Measurements from ENCODE around the gene USP44. TPM values are rescaled to one million over a fixed set of nuclear protein-coding genes. Genes with fewer than 3 reads are reported as not detected.

USP44 gene
- total RNA-seq, 1 donor, result 0.36 TPM

- Histone ChIP-seq H3K4me2 (ENCODE audit: insufficient read depth, low read length) (peak overlapping the region; percentile 61), H3K27ac (ENCODE audit: low read depth, low read length) (no peak overlapping the region), H4K20me1 (ENCODE audit: insufficient read depth, low read length) (no peaks in the 10 kb centered on the region), H3K4me3 (ENCODE audit: insufficient read depth, low read length) (peak overlapping the region; percentile 59), H3K36me3 (ENCODE audit: insufficient read depth, low read length) (no peaks in the 10 kb centered on the region), H3K9me3 (ENCODE audit: low read depth, low read length) (peaks cover 7% of the 10 kb centered on the region), H3K4me1 (ENCODE audit: insufficient read depth, low read length) (no peaks in the 10 kb centered on the region), H2AFZ (ENCODE audit: low read length) (peak overlapping the region; percentile 62), H3K79me2 (ENCODE audit: insufficient read depth, low read length) (no peaks in the 10 kb centered on the region), H3K27me3 (ENCODE audit: insufficient read depth, low read length) (peaks cover 72% of the 10 kb centered on the region)
- DNase-seq (ENCODE audit: insufficient read length, low spot score, missing footprints), result peak; percentile 58
- TF ChIP-seq, protein P1, sequence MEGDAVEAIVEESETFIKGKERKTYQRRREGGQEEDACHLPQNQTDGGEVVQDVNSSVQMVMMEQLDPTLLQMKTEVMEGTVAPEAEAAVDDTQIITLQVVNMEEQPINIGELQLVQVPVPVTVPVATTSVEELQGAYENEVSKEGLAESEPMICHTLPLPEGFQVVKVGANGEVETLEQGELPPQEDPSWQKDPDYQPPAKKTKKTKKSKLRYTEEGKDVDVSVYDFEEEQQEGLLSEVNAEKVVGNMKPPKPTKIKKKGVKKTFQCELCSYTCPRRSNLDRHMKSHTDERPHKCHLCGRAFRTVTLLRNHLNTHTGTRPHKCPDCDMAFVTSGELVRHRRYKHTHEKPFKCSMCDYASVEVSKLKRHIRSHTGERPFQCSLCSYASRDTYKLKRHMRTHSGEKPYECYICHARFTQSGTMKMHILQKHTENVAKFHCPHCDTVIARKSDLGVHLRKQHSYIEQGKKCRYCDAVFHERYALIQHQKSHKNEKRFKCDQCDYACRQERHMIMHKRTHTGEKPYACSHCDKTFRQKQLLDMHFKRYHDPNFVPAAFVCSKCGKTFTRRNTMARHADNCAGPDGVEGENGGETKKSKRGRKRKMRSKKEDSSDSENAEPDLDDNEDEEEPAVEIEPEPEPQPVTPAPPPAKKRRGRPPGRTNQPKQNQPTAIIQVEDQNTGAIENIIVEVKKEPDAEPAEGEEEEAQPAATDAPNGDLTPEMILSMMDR (IDR thresholded peaks at IDR 0.05; ENCODE audit: extremely low read depth, low read depth, low read length), result no peak
Observed at GRCh38 chr12:95548539-95549391, 2.5 kb downstream of the USP44 start.

DNA sequence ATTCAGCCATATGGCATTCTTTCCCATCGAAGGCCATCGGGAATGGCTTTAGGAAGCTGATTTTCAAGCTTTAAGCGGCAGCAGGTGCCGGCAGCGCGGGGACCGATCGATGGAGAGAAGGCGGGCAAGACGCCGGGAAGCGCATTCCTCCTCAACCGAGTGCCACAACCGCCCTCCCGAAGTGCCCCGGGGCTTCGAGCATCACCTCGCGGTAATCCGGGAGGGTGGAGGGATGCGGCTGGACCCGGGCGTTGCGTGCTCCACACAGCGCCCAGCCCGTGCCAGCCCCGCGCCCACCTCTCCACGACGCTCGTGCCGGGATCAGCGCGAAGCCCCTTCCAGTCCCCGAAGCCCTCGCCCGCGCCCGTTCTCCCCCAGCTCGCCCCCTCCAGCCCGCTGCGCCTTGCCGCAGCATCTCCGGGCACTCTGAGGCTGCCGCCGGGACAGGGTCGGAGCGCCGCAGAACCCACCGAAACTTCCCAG, 3.2 kb downstream of the USP44 start:
- Histone ChIP-seq H3K27me3 (ENCODE audit: insufficient read depth, low read length) (peaks cover 67% of the 10 kb centered on the region), H3K36me3 (ENCODE audit: insufficient read depth, low read length) (no peaks in the 10 kb centered on the region), H3K4me1 (ENCODE audit: insufficient read depth, low read length) (no peaks in the 10 kb centered on the region), H4K20me1 (ENCODE audit: insufficient read depth, low read length) (no peaks in the 10 kb centered on the region), H3K27ac (ENCODE audit: low read depth, low read length) (no peak overlapping the region), H3K4me2 (ENCODE audit: insufficient read depth, low read length) (peak overlapping the region; percentile 61), H3K79me2 (ENCODE audit: insufficient read depth, low read length) (no peaks in the 10 kb centered on the region), H2AFZ (ENCODE audit: low read length) (peak overlapping the region; percentile 71), H3K9me3 (ENCODE audit: low read depth, low read length) (peaks cover 7% of the 10 kb centered on the region), H3K4me3 (ENCODE audit: insufficient read depth, low read length) (peak overlapping the region; percentile 59)
- TF ChIP-seq, protein P1 (IDR thresholded peaks at IDR 0.05; ENCODE audit: extremely low read depth, low read depth, low read length), result no peak
- DNase-seq (ENCODE audit: insufficient read length, low spot score, missing footprints), result peak; percentile 82

- Histone ChIP-seq H3K9me3 (ENCODE audit: low read depth, low read length) (peaks cover 7% of the 10 kb centered on the region), H3K36me3 (ENCODE audit: insufficient read depth, low read length) (no peaks in the 10 kb centered on the region), H3K79me2 (ENCODE audit: insufficient read depth, low read length) (no peaks in the 10 kb centered on the region), H4K20me1 (ENCODE audit: insufficient read depth, low read length) (no peaks in the 10 kb centered on the region), H2AFZ (ENCODE audit: low read length) (peak overlapping the region; percentile 71), H3K27me3 (ENCODE audit: insufficient read depth, low read length) (peaks cover 67% of the 10 kb centered on the region), H3K27ac (ENCODE audit: low read depth, low read length) (no peak overlapping the region), H3K4me1 (ENCODE audit: insufficient read depth, low read length) (no peaks in the 10 kb centered on the region), H3K4me2 (ENCODE audit: insufficient read depth, low read length) (peak overlapping the region; percentile 61), H3K4me3 (ENCODE audit: insufficient read depth, low read length) (peak overlapping the region; percentile 59)
- TF ChIP-seq, protein P1 (IDR thresholded peaks at IDR 0.05; ENCODE audit: extremely low read depth, low read depth, low read length), result no peak
- no peak for DNase-seq (ENCODE audit: insufficient read length, low spot score, missing footprints)
Observed at GRCh38 chr12:95547522-95548055, 3.7 kb downstream of the USP44 start.

GRCh38 chr12:95546491-95546813, 4.8 kb downstream of the USP44 start:
- Histone ChIP-seq H3K9me3 (ENCODE audit: low read depth, low read length) (peaks cover 7% of the 10 kb centered on the region), H3K4me2 (ENCODE audit: insufficient read depth, low read length) (no peak overlapping the region), H3K27me3 (ENCODE audit: insufficient read depth, low read length) (peaks cover 56% of the 10 kb centered on the region), H2AFZ (ENCODE audit: low read length) (no peak overlapping the region), H3K27ac (ENCODE audit: low read depth, low read length) (no peak overlapping the region), H3K4me1 (ENCODE audit: insufficient read depth, low read length) (no peaks in the 10 kb centered on the region), H3K4me3 (ENCODE audit: insufficient read depth, low read length) (no peak overlapping the region), H4K20me1 (ENCODE audit: insufficient read depth, low read length) (no peaks in the 10 kb centered on the region), H3K36me3 (ENCODE audit: insufficient read depth, low read length) (no peaks in the 10 kb centered on the region), H3K79me2 (ENCODE audit: insufficient read depth, low read length) (no peaks in the 10 kb centered on the region)
- TF ChIP-seq, protein P1 (IDR thresholded peaks at IDR 0.05; ENCODE audit: extremely low read depth, low read depth, low read length), result no peak
- no peak for DNase-seq (ENCODE audit: insufficient read length, low spot score, missing footprints)

Data from osteoblast (primary cell).